ENCODE results near the gene MYO15B. TPM values are rescaled to one million over a fixed set of nuclear protein-coding genes. Genes with fewer than 3 reads are reported as not detected.

Gene MYO15B
- polyA plus RNA-seq, 1 donor from 2014 or later = 2.4 TPM

DNA sequence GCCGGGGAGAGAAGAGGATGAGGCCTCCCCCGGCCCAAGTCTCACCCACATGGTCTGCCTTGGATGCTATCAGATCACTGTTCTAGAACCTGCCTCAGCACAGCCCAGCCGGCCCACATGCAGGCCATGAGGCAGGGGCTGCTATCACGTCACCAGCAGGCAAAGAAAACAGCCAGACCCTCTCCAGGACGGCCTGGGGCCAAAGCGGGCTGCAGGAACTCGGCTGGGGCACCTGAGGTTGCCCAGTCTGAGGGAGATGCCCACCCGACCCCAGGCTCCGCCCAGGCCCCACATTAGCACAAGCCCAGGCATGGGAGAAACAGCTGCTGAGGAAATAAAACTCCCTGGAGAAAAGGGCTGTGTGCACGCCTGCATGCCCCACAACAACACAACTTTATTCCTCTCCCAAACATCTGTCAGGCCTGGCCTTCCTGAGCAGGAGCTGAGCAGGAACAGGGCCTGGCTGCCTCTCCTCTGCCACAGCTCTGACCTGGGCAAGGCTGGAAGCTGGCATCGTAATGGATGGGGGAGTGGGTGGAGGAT, 39.0 kb downstream of the MYO15B start:
- H3K4me2 ChIP-seq (ENCODE audit: low read length) = no peak overlapping the region
- H3K9ac ChIP-seq (ENCODE audit: low read length) = no peak overlapping the region
- no peaks in the 10 kb centered on the region for H3K9me2 ChIP-seq (ENCODE audit: insufficient read depth, low read length)
- TF ChIP-seq MXI1 (conservative IDR thresholded peaks at IDR 0.05; ENCODE audit: poor library complexity, severe bottlenecking) = no peak
- no peak for TF ChIP-seq TAF1 (IDR thresholded peaks at IDR 0.05; ENCODE audit: low read depth)
- TF ChIP-seq RAD21 (conservative IDR thresholded peaks at IDR 0.05) = no peak
- TF ChIP-seq, protein P1, sequence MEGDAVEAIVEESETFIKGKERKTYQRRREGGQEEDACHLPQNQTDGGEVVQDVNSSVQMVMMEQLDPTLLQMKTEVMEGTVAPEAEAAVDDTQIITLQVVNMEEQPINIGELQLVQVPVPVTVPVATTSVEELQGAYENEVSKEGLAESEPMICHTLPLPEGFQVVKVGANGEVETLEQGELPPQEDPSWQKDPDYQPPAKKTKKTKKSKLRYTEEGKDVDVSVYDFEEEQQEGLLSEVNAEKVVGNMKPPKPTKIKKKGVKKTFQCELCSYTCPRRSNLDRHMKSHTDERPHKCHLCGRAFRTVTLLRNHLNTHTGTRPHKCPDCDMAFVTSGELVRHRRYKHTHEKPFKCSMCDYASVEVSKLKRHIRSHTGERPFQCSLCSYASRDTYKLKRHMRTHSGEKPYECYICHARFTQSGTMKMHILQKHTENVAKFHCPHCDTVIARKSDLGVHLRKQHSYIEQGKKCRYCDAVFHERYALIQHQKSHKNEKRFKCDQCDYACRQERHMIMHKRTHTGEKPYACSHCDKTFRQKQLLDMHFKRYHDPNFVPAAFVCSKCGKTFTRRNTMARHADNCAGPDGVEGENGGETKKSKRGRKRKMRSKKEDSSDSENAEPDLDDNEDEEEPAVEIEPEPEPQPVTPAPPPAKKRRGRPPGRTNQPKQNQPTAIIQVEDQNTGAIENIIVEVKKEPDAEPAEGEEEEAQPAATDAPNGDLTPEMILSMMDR (IDR thresholded peaks at IDR 0.05; ENCODE audit: poor library complexity, severe bottlenecking) = no peak
- TF ChIP-seq POLR2AphosphoS5 (IDR thresholded peaks at IDR 0.05) = no peak
- TF ChIP-seq, protein P2, sequence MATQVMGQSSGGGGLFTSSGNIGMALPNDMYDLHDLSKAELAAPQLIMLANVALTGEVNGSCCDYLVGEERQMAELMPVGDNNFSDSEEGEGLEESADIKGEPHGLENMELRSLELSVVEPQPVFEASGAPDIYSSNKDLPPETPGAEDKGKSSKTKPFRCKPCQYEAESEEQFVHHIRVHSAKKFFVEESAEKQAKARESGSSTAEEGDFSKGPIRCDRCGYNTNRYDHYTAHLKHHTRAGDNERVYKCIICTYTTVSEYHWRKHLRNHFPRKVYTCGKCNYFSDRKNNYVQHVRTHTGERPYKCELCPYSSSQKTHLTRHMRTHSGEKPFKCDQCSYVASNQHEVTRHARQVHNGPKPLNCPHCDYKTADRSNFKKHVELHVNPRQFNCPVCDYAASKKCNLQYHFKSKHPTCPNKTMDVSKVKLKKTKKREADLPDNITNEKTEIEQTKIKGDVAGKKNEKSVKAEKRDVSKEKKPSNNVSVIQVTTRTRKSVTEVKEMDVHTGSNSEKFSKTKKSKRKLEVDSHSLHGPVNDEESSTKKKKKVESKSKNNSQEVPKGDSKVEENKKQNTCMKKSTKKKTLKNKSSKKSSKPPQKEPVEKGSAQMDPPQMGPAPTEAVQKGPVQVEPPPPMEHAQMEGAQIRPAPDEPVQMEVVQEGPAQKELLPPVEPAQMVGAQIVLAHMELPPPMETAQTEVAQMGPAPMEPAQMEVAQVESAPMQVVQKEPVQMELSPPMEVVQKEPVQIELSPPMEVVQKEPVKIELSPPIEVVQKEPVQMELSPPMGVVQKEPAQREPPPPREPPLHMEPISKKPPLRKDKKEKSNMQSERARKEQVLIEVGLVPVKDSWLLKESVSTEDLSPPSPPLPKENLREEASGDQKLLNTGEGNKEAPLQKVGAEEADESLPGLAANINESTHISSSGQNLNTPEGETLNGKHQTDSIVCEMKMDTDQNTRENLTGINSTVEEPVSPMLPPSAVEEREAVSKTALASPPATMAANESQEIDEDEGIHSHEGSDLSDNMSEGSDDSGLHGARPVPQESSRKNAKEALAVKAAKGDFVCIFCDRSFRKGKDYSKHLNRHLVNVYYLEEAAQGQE (IDR thresholded peaks at IDR 0.05; ENCODE audit: borderline replicate concordance) = no peak
- TF ChIP-seq EP300 (conservative IDR thresholded peaks at IDR 0.05; ENCODE audit: poor library complexity, severe bottlenecking) = no peak
- TF ChIP-seq SMC3 (conservative IDR thresholded peaks at IDR 0.05; ENCODE audit: poor library complexity) = no peak
- no peak for TF ChIP-seq EZH2 (IDR thresholded peaks at IDR 0.05; ENCODE audit: borderline replicate concordance, insufficient read depth, low read length, poor library complexity, severe bottlenecking)
- H3K79me2 ChIP-seq (replicated peaks; ENCODE audit: insufficient read depth, low read length) = no peaks in the 10 kb centered on the region
- no peaks in the 10 kb centered on the region for H3F3A ChIP-seq (ENCODE audit: insufficient read depth, low read length, poor library complexity, severe bottlenecking)
- H3K27me3 ChIP-seq (ENCODE audit: insufficient read depth, low read depth, low read length) = no peaks in the 10 kb centered on the region
- H3K36me3 ChIP-seq (ENCODE audit: insufficient read depth, low read length) = no peaks in the 10 kb centered on the region
- no peak overlapping the region for H3K27ac ChIP-seq (ENCODE audit: low read length)
- H3K4me3 ChIP-seq (ENCODE audit: low read length) = no peak overlapping the region
- H2AFZ ChIP-seq (ENCODE audit: low read depth, low read length) = no peak overlapping the region
- H3K9me3 ChIP-seq (ENCODE audit: low read length) = no peaks in the 10 kb centered on the region
- no peaks in the 10 kb centered on the region for H4K20me1 ChIP-seq (ENCODE audit: insufficient read depth)

DNA sequence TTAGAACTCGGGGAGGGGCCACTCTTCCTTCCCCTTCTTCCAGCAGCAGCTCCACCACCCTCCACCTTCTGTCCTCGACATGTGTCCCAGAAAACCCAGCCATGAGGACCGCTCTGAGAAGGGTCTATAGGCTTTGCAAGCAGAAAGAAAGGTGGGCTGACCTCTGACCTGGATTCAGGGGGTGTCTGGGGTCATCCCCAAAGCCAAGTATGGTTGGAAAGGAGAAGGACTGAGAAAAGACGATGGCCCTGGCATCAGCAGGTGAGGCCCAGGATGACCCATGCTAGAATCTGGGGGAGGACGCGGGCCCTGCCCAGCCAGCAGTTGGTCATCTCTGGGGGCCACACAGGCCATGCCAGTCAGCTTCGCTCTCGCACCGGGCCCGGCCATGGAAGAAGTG, 39.5 kb downstream of the MYO15B start:
- no peak overlapping the region for H3K4me2 ChIP-seq (ENCODE audit: low read length)
- no peaks in the 10 kb centered on the region for H3F3A ChIP-seq (ENCODE audit: insufficient read depth, low read length, poor library complexity, severe bottlenecking)
- no peak overlapping the region for H3K4me3 ChIP-seq (ENCODE audit: low read length)
- no peaks in the 10 kb centered on the region for H3K36me3 ChIP-seq (ENCODE audit: insufficient read depth, low read length)
- H3K9me2 ChIP-seq (ENCODE audit: insufficient read depth, low read length) = no peaks in the 10 kb centered on the region
- TF ChIP-seq SMC3 (conservative IDR thresholded peaks at IDR 0.05; ENCODE audit: poor library complexity) (no peak), EZH2 (IDR thresholded peaks at IDR 0.05; ENCODE audit: borderline replicate concordance, insufficient read depth, low read length, poor library complexity, severe bottlenecking) (no peak), RAD21 (conservative IDR thresholded peaks at IDR 0.05) (no peak), EP300 (conservative IDR thresholded peaks at IDR 0.05; ENCODE audit: poor library complexity, severe bottlenecking) (no peak), POLR2AphosphoS5 (IDR thresholded peaks at IDR 0.05) (no peak), MXI1 (conservative IDR thresholded peaks at IDR 0.05; ENCODE audit: poor library complexity, severe bottlenecking) (no peak), TAF1 (IDR thresholded peaks at IDR 0.05; ENCODE audit: low read depth) (no peak)
- TF ChIP-seq, protein P1 (IDR thresholded peaks at IDR 0.05; ENCODE audit: poor library complexity, severe bottlenecking) = no peak
- TF ChIP-seq, protein P2 (IDR thresholded peaks at IDR 0.05; ENCODE audit: borderline replicate concordance) = no peak
- no peak overlapping the region for H2AFZ ChIP-seq (ENCODE audit: low read depth, low read length)
- H3K9ac ChIP-seq (ENCODE audit: low read length) = no peak overlapping the region
- H3K79me2 ChIP-seq (replicated peaks; ENCODE audit: insufficient read depth, low read length) = no peaks in the 10 kb centered on the region
- no peaks in the 10 kb centered on the region for H4K20me1 ChIP-seq (ENCODE audit: insufficient read depth)
- H3K9me3 ChIP-seq (ENCODE audit: low read length) = no peaks in the 10 kb centered on the region
- H3K27me3 ChIP-seq (ENCODE audit: insufficient read depth, low read depth, low read length) = no peaks in the 10 kb centered on the region
- no peak overlapping the region for H3K27ac ChIP-seq (ENCODE audit: low read length)
